HCT116 (cell line): ENCODE data around the gene CDC6. TPM values are rescaled to one million over a fixed set of nuclear protein-coding genes. Genes with fewer than 3 reads are reported as not detected.
A peak's percentile ranks its signal among the peaks of the same experiment; 100 is the strongest.

ENCODE experiments used
- ATAC-seq: fragments of 200-7000 bp; cut with Tn5 transposase; 2 replicates; pipeline ENCODE4 v1.9.1; 2020; ENCODE audit warnings: mild to moderate bottlenecking, moderate library complexity
- BruUV-seq: library from RNA; stranded (reverse); fragments of 400-500 nt; replicated peaks from 2 replicates; lab custom pipeline; 2021; lab: Mats Ljungman, UMichigan
- CTCF ChIA-PET: fragments of 300-600 bp; sonication (Branson Sonifier 250); formaldehyde crosslinking; loops from one replicate; lab custom pipeline; 2021; ENCODE audit warnings: antibody characterized with exemption; lab: Charles Lee
- POLR2A ChIA-PET: fragments of 300-600, 350-600 bp; sonication (Branson Sonifier 250); formaldehyde crosslinking; loops from one replicate; lab custom pipeline; 2021; ENCODE audit warnings: antibody characterized with exemption; lab: Charles Lee
- RAD21 ChIA-PET, 2 experiments: fragments of 300-600 bp; sonication (Branson Sonifier 250); formaldehyde crosslinking; loops; one replicate each; lab custom pipeline; 2023; ENCODE audit warnings: low total read pairs in 2 of 2; ENCODE audit not compliant: uncharacterized antibody in 2 of 2, unreplicated experiment in 2 of 2, low non-redundant PET in 1 of 2; lab: Charles Lee
- DNase-seq: peaks from one replicate; pipeline ENCODE4 v3.0.0-alpha.2; 2010; ENCODE audit warnings: low read depth, low spot score
- H2AFZ ChIP-seq: fragments of 200-600 bp; shearing (Covaris generic), sonication (generic); 2 replicates; pipeline ENCODE4 v1.6.1; 2017; ENCODE audit warnings: low read depth, mixed run types, mixed read lengths, antibody characterized with exemption, low read length; ENCODE audit not compliant: poor library complexity, severe bottlenecking
- H3K27ac ChIP-seq: 2 replicates; pipeline ENCODE4 v1.5.1; 2012; ENCODE audit warnings: low read depth, low read length
- H3K27me3 ChIP-seq: fragments of 200-600 bp; sonication (generic); 2 replicates; pipeline ENCODE4 v1.6.1; 2016; ENCODE audit warnings: mixed run types, low read length, mixed read lengths; ENCODE audit not compliant: insufficient read depth
- H3K36me3 ChIP-seq, 2 experiments: fragments of 200-500 bp in 1 of 2; fragments of 200-600 bp in 1 of 2; sonication (Bioruptor generic) in 1 of 2; sonication (generic) in 1 of 2; 2 replicates each; pipeline versions ENCODE4 v1.5.1 to v1.6.1; 2014 to 2016; ENCODE audit warnings: low read length in 2 of 2, inconsistent platforms in 1 of 2, mixed read lengths in 1 of 2, mixed run types in 1 of 2; ENCODE audit not compliant: insufficient read depth in 2 of 2, control insufficient read depth in 1 of 2
- H3K4me1 ChIP-seq, 2 experiments: fragments of 200-600 bp in 1 of 2; sonication (generic) in 1 of 2; 2 replicates each; pipeline versions ENCODE4 v1.5.1 to v1.6.1; 2012 to 2017; ENCODE audit warnings: low read length in 2 of 2, inconsistent platforms in 1 of 2, mild to moderate bottlenecking in 1 of 2, mixed read lengths in 1 of 2, mixed run types in 1 of 2, moderate library complexity in 1 of 2; ENCODE audit not compliant: insufficient read depth in 2 of 2, control insufficient read depth in 1 of 2
- H3K4me2 ChIP-seq: fragments of 200-600 bp; sonication (generic); 2 replicates; pipeline ENCODE4 v1.6.1; 2017; ENCODE audit warnings: mixed run types, low read length, mixed read lengths
- H3K4me3 ChIP-seq, 2 experiments: fragments of 200-600 bp in 1 of 2; sonication (generic) in 1 of 2; replicated peaks in 1 of 2; 2 replicates each; pipeline ENCODE4 v1.5.1; 2011 to 2016; ENCODE audit warnings: low read length in 2 of 2, control low read depth in 1 of 2, low read depth in 1 of 2, mild to moderate bottlenecking in 1 of 2, mixed read lengths in 1 of 2, mixed run types in 1 of 2
- H3K79me2 ChIP-seq: fragments of 200-600 bp; sonication (generic); 2 replicates; pipeline ENCODE4 v1.6.1; 2017; ENCODE audit warnings: mild to moderate bottlenecking, mixed run types, low read length, moderate library complexity, mixed read lengths; ENCODE audit not compliant: insufficient read depth
- H3K9ac ChIP-seq: fragments of 200-600 bp; sonication (generic); 2 replicates; pipeline ENCODE4 v1.6.1; 2016; ENCODE audit warnings: low read length, mixed read lengths
- H3K9me2 ChIP-seq: fragments of 200-600 bp; sonication (generic), shearing (Covaris generic); 2 replicates; pipeline ENCODE4 v1.6.1; 2017; ENCODE audit warnings: mixed run types, mild to moderate bottlenecking, moderate library complexity; ENCODE audit not compliant: insufficient read depth
- H3K9me3 ChIP-seq, 2 experiments: fragments of 200-500 bp in 1 of 2; fragments of 200-600 bp in 1 of 2; sonication (Bioruptor generic) in 1 of 2; sonication (generic) in 1 of 2; 2 replicates each; pipeline ENCODE4 v1.6.1; 2014 to 2017; ENCODE audit warnings: low read length in 2 of 2, mixed read lengths in 2 of 2, inconsistent platforms in 1 of 2, low read depth in 1 of 2, mild to moderate bottlenecking in 1 of 2, mixed run types in 1 of 2, moderate library complexity in 1 of 2; ENCODE audit not compliant: control insufficient read depth in 1 of 2, insufficient read depth in 1 of 2
- H4K20me1 ChIP-seq: fragments of 200-600 bp; sonication (generic), shearing (Covaris generic); 2 replicates; pipeline ENCODE4 v1.6.1; 2017; ENCODE audit warnings: mixed run types, mild to moderate bottlenecking, moderate library complexity; ENCODE audit not compliant: insufficient read depth
- CBX3 ChIP-seq: IDR thresholded peaks from 2 replicates; pipeline ENCODE4 v1.6.1; 2012; ENCODE audit warnings: low read depth
- CEBPB ChIP-seq: IDR thresholded peaks from 2 replicates; pipeline ENCODE4 v1.6.1; 2012; ENCODE audit warnings: low read depth
- FOSL1 ChIP-seq: IDR thresholded peaks from 2 replicates; pipeline ENCODE4 v1.6.1; 2012; ENCODE audit warnings: low read depth
- SRF ChIP-seq: IDR thresholded peaks from 2 replicates; pipeline ENCODE4 v1.6.1; 2012; ENCODE audit warnings: low read depth
- TCF7L2 ChIP-seq: IDR thresholded peaks from 2 replicates; pipeline ENCODE4 v1.7.0; 2011; ENCODE audit warnings: borderline replicate concordance, inconsistent platforms; ENCODE audit not compliant: insufficient read depth, insufficient read length; ENCODE audit errors: extremely low read depth
- YY1 ChIP-seq: IDR thresholded peaks from 2 replicates; pipeline ENCODE4 v1.6.1; 2011; ENCODE audit warnings: low read length, low read depth, moderate library complexity, mild to moderate bottlenecking; ENCODE audit not compliant: insufficient replicate concordance; ENCODE audit errors: extremely low read depth
- intact Hi-C: fragments of 100-400 bp; cut with micrococcal nuclease; formaldehyde crosslinking; loops from 2 replicates; pipeline ENCODE4 v1.10.0; 2022
- total RNA-seq: library from RNA; stranded (reverse); gene quantifications from one replicate; pipeline ENCODE4 v1.2.1, GENCODE V29; 2021; ENCODE audit not compliant: unreplicated experiment
- TF ChIP-seq, protein P1 (sequence below), 3 experiments: fragments of 200-600 bp in 1 of 3; sonication (generic) in 1 of 3; IDR thresholded peaks in 2 of 3; conservative IDR thresholded peaks in 1 of 3; 2 replicates each; pipeline ENCODE4 v1.5.1; 2012 to 2017; ENCODE audit warnings: low read depth in 2 of 3, low read length in 2 of 3, antibody characterized with exemption in 1 of 3, borderline replicate concordance in 1 of 3, control low read depth in 1 of 3, mild to moderate bottlenecking in 1 of 3, mixed read lengths in 1 of 3, mixed run types in 1 of 3, moderate library complexity in 1 of 3; ENCODE audit not compliant: insufficient read depth in 1 of 3
- TF ChIP-seq, protein P2 (sequence below): IDR thresholded peaks from 2 replicates; pipeline ENCODE4 v1.6.1; 2012

CDC6 gene
- total RNA-seq, 1 experiment from 2014 or later, result 117 TPM

DNA sequence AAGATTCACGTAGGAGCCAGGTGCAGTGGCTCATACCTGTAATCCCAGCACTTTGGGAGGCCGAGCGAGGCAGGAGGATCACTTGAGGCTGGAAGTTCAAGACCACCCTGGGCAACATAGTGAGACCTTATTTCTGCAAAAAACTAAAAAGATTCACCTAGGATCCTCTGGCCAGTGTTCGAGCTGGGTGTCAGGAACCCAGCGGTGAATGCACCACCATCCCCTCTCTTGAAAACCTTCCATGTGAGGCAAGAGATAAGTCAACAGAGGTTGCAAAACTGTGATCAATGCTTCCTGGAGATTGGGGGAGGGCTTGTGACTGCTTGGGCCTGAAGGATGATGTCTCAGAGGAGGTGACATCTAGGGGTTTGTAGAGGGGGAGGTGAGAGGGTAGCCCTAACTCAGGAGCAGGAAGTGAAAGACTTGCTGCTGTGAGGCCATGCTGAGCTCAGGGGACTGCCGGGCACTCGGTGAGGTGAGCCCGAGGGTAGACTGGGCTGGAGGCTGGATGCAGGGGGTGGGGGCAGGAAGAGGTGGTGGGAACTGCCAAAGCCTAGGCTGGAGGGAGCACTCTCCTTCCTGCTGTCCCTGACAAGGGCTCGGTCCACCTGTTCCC is 65.2 kb downstream of the CDC6 start:
- Histone ChIP-seq H3K9me3 (no peaks in the 10 kb centered on the region), H4K20me1 (no peaks in the 10 kb centered on the region), H3K79me2 (peaks cover 5% of the 10 kb centered on the region; the same call in 1 of the 2 replicates), H3K36me3 (peaks cover 7 to 20% of the 10 kb centered on the region in 2 experiments; a peak in 3 of 4 replicates), H3K4me1 (no peaks in the 10 kb centered on the region), H3K27ac (no peak overlapping the region), H3K27me3 (no peaks in the 10 kb centered on the region), H2AFZ (no peak overlapping the region), H3K9me2 (no peaks in the 10 kb centered on the region), H3K4me2 (no peak overlapping the region), H3K4me3 (no peak overlapping the region), H3K9ac (no peak overlapping the region)
- POLR2A ChIA-PET, result no interaction called here
- CTCF ChIA-PET, result interaction anchor here (5.8 kb wide), 1 partner anchor 49 kb away, joined by 107 read pairs; the partner anchor contains the start of gene RARA
- RAD21 ChIA-PET, result no interaction called here
- BruUV-seq, result TSS peak; percentile 17
- DNase-seq (no peak), ATAC-seq (no peak)
- intact Hi-C loops, result no loop called here
- TF ChIP-seq TCF7L2 (no peak), FOSL1 (no peak), SRF (no peak), YY1 (no peak), CBX3 (no peak), CEBPB (no peak)
- TF ChIP-seq, protein P1, sequence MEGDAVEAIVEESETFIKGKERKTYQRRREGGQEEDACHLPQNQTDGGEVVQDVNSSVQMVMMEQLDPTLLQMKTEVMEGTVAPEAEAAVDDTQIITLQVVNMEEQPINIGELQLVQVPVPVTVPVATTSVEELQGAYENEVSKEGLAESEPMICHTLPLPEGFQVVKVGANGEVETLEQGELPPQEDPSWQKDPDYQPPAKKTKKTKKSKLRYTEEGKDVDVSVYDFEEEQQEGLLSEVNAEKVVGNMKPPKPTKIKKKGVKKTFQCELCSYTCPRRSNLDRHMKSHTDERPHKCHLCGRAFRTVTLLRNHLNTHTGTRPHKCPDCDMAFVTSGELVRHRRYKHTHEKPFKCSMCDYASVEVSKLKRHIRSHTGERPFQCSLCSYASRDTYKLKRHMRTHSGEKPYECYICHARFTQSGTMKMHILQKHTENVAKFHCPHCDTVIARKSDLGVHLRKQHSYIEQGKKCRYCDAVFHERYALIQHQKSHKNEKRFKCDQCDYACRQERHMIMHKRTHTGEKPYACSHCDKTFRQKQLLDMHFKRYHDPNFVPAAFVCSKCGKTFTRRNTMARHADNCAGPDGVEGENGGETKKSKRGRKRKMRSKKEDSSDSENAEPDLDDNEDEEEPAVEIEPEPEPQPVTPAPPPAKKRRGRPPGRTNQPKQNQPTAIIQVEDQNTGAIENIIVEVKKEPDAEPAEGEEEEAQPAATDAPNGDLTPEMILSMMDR (IDR thresholded peaks at IDR 0.05 in 2 of 3, conservative IDR thresholded peaks at IDR 0.05 in 1 of 3; ENCODE audit: borderline replicate concordance in 1 of 3, insufficient read depth in 1 of 3, low read depth in 2 of 3, low read length in 2 of 3), result no peak
- TF ChIP-seq, protein P2, sequence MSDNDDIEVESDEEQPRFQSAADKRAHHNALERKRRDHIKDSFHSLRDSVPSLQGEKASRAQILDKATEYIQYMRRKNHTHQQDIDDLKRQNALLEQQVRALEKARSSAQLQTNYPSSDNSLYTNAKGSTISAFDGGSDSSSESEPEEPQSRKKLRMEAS, result no peak

Other genes starting within 250 kb of the CDC6 start
- gene MED24, start 233.5 kb upstream of the CDC6 start, total RNA-seq, result 92.1 TPM
- gene THRA, start 224.9 kb upstream of the CDC6 start, total RNA-seq, result 23.3 TPM
- 63.7 TPM for gene NR1D1, start 187.3 kb upstream of the CDC6 start, total RNA-seq
- gene MSL1, start 165.9 kb upstream of the CDC6 start, total RNA-seq, result 67.2 TPM
- gene CASC3, start 147.3 kb upstream of the CDC6 start, total RNA-seq, result 73.1 TPM
- gene RAPGEFL1, start 110.4 kb upstream of the CDC6 start, total RNA-seq, result 9.7 TPM
- 30.4 TPM for gene WIPF2, start 68.6 kb upstream of the CDC6 start, total RNA-seq
- gene RARA, start 21.3 kb downstream of the CDC6 start, total RNA-seq, result 35.1 TPM
- gene GJD3, start 76.9 kb downstream of the CDC6 start, total RNA-seq, result not detected
- 141 TPM for gene TOP2A, start 130.0 kb downstream of the CDC6 start, total RNA-seq
- 2.0 TPM for gene IGFBP4, start 155.6 kb downstream of the CDC6 start, total RNA-seq
- gene TNS4, start 213.7 kb downstream of the CDC6 start, total RNA-seq, result 36.6 TPM